Cardiac muscle cell (in vitro differentiated cells and primary cell): ENCODE data around the gene KCNN3. TPM values are rescaled to one million over a fixed set of nuclear protein-coding genes. Genes with fewer than 3 reads are reported as not detected.

Experiments
- DNase-seq, 2 donors: peaks; one replicate each; pipeline versions ENCODE4 v3.0.0 to v3.0.0-alpha.2; 2010 to 2017; ENCODE audit warnings: low read depth in 1 of 2, low spot score in 1 of 2
- H3K27ac ChIP-seq: fragments of 200-600 bp; sonication (generic); 2 replicates; pipeline ENCODE4 v1.5.1; 2016
- H3K27me3 ChIP-seq: fragments of 200-600 bp; sonication (generic); 2 replicates; pipeline ENCODE4 v1.6.0; 2016; ENCODE audit warnings: control low read depth
- H3K36me3 ChIP-seq: fragments of 200-600 bp; sonication (generic); 2 replicates; pipeline ENCODE4 v1.5.1; 2016; ENCODE audit warnings: control low read depth
- H3K4me1 ChIP-seq: fragments of 200-600 bp; sonication (generic); 2 replicates; pipeline ENCODE4 v1.8.1; 2017; ENCODE audit warnings: low read depth, mild to moderate bottlenecking, mixed run types
- H3K4me3 ChIP-seq: fragments of 200-600 bp; sonication (generic); 2 replicates; pipeline ENCODE4 v1.5.1; 2016; ENCODE audit warnings: mild to moderate bottlenecking
- H3K9me3 ChIP-seq: fragments of 200-600 bp; sonication (generic); 2 replicates; pipeline ENCODE4 v1.5.1; 2017; ENCODE audit warnings: low read depth, mild to moderate bottlenecking, control low read depth
- polyA plus RNA-seq: library from polyadenylated mRNA; unstranded; fragments of >200 nt; fragmentation: Nextera tagmentation; extraction: Ambion mirVana; gene quantifications from 2 replicates; pipeline ENCODE4 v1.2.1, GENCODE V29; 2016
- total RNA-seq: library from RNA; depleted of rRNA; stranded (reverse); fragments of >200 nt; gene quantifications from 2 replicates; pipeline ENCODE4 v1.2.3, GENCODE V29; 2016
- TF ChIP-seq, protein P1 (sequence below): IDR thresholded peaks from 2 replicates; pipeline ENCODE4 v1.5.1; 2012; ENCODE audit warnings: low read depth, mild to moderate bottlenecking, low read length

The KCNN3 gene
- total and polyA plus RNA-seq, 2 experiments from 2014 or later = 1.5 to 2.9 TPM

DNA sequence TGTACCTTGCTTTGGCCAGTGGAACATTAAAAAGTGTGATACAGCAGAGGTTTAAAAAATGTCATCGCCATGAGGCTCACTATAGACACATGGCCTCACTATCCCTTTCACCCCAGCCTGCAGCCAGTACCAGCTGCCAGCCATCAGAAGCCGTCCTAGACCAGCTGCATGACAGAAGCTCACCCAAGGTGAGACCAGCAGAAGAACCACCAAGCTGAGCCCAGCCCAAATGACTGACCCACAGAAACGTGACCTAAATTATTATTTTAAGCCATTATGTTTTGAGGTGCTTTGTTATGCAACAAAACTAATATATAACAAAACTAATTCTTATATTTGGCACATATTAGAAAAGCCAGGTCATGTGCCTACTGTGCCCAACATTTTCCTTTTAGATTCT is 91.1 kb downstream of the KCNN3 start:
- no peaks in the 10 kb centered on the region for H3K27me3 ChIP-seq
- no peaks in the 10 kb centered on the region for H3K36me3 ChIP-seq
- TF ChIP-seq, protein P1, sequence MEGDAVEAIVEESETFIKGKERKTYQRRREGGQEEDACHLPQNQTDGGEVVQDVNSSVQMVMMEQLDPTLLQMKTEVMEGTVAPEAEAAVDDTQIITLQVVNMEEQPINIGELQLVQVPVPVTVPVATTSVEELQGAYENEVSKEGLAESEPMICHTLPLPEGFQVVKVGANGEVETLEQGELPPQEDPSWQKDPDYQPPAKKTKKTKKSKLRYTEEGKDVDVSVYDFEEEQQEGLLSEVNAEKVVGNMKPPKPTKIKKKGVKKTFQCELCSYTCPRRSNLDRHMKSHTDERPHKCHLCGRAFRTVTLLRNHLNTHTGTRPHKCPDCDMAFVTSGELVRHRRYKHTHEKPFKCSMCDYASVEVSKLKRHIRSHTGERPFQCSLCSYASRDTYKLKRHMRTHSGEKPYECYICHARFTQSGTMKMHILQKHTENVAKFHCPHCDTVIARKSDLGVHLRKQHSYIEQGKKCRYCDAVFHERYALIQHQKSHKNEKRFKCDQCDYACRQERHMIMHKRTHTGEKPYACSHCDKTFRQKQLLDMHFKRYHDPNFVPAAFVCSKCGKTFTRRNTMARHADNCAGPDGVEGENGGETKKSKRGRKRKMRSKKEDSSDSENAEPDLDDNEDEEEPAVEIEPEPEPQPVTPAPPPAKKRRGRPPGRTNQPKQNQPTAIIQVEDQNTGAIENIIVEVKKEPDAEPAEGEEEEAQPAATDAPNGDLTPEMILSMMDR = no peak
- H3K4me1 ChIP-seq = peaks cover 11% of the 10 kb centered on the region
- no peak overlapping the region for H3K4me3 ChIP-seq
- no peak overlapping the region for H3K27ac ChIP-seq
- DNase-seq = no peak
- no peaks in the 10 kb centered on the region for H3K9me3 ChIP-seq

GRCh38 chr1:154778275-154778674 is 91.8 kb downstream of the KCNN3 start:
- Histone ChIP-seq H3K4me3 (no peak overlapping the region), H3K9me3 (no peaks in the 10 kb centered on the region), H3K36me3 (no peaks in the 10 kb centered on the region), H3K4me1 (peaks cover 11% of the 10 kb centered on the region), H3K27ac (no peak overlapping the region), H3K27me3 (no peaks in the 10 kb centered on the region)
- TF ChIP-seq, protein P1 = no peak
- no peak for DNase-seq

DNA sequence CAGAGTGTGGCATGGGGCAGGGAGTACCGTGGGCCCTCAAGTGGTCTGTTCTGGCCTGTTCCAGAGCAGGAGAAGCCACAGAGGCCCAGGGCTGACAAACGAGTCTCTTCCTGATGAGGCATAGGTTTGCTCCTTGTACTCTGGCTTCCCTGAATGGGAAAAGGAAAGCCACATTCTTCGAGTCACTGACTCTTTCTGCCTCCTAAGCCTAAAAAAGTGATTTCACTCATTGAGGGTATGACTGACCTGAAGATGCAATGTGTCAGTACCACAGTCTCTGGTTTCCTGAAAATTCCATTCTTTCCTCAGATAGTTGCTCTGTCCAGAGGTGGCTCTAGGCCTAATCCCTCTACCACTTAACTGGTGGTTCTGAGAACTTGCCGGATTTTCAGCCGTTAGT is 92.3 kb downstream of the KCNN3 start:
- Histone ChIP-seq H3K36me3 (no peaks in the 10 kb centered on the region), H3K4me1 (peaks cover 11% of the 10 kb centered on the region), H3K9me3 (no peaks in the 10 kb centered on the region), H3K4me3 (no peak overlapping the region), H3K27me3 (no peaks in the 10 kb centered on the region), H3K27ac (no peak overlapping the region)
- TF ChIP-seq, protein P1 = no peak
- no peak for DNase-seq

- Histone ChIP-seq H3K27ac (no peak overlapping the region), H3K36me3 (no peaks in the 10 kb centered on the region), H3K4me1 (peaks cover 11% of the 10 kb centered on the region), H3K9me3 (no peaks in the 10 kb centered on the region), H3K4me3 (no peak overlapping the region), H3K27me3 (no peaks in the 10 kb centered on the region)
- DNase-seq = no peak
- TF ChIP-seq, protein P1 = no peak
Observed at GRCh38 chr1:154777154-154777553, 92.9 kb downstream of the KCNN3 start.

GRCh38 chr1:154775621-154776605 is 94.2 kb downstream of the KCNN3 start:
- DNase-seq = no peak
- Histone ChIP-seq H3K4me3 (no peak overlapping the region), H3K9me3 (no peaks in the 10 kb centered on the region), H3K36me3 (no peaks in the 10 kb centered on the region), H3K27ac (no peak overlapping the region), H3K27me3 (no peaks in the 10 kb centered on the region), H3K4me1 (peaks cover 11% of the 10 kb centered on the region)
- TF ChIP-seq, protein P1 = no peak
